HepG2 (cell line): ENCODE measurements around the gene HOXD4. TPM values are rescaled to one million over a fixed set of nuclear protein-coding genes. Genes with fewer than 3 reads are reported as not detected.
A peak's percentile ranks its signal among the peaks of the same experiment; 100 is the strongest.

Experiments used
- ARNTL ChIP-seq: sonication (generic); formaldehyde crosslinking; IDR thresholded peaks from 2 replicates; pipeline ENCODE4 v1.4.0; 2020; ENCODE audit warnings: mild to moderate bottlenecking, missing genetic modification reagents
- ASH2L ChIP-seq: fragments of 300-600, 200-600 bp; sonication (generic); IDR thresholded peaks from 2 replicates; pipeline ENCODE4 v1.7.0; 2017; ENCODE audit warnings: low read depth, mild to moderate bottlenecking, moderate library complexity, mixed read lengths, low read length; ENCODE audit not compliant: insufficient read length
- CREB1 ChIP-seq, 2 experiments: fragments of 450-650 bp in 1 of 2; IDR thresholded peaks; 2 replicates each; pipeline ENCODE4 v1.6.1; 2016 to 2017; ENCODE audit warnings: control low read depth in 1 of 2, mild to moderate bottlenecking in 1 of 2, missing compliant biosample characterization in 1 of 2, missing genetic modification characterization in 1 of 2
- CREM ChIP-seq, 2 experiments: sonication (generic) in 1 of 2; formaldehyde crosslinking in 1 of 2; IDR thresholded peaks; 2 replicates each; pipeline versions ENCODE4 v1.4.0 to v1.6.1; 2016 to 2020; ENCODE audit warnings: antibody characterized with exemption in 1 of 2, mild to moderate bottlenecking in 1 of 2, missing genetic modification reagents in 1 of 2
- HMGXB4 ChIP-seq, 2 experiments: sonication (generic) in 1 of 2; formaldehyde crosslinking in 1 of 2; IDR thresholded peaks; 2 replicates each; pipeline versions ENCODE4 v1.4.0 to v1.6.1; 2018 to 2020; ENCODE audit warnings: missing genetic modification reagents in 2 of 2, borderline replicate concordance in 1 of 2, low read depth in 1 of 2, mild to moderate bottlenecking in 1 of 2, missing biosample characterization in 1 of 2
- HNRNPLL ChIP-seq: fragments of 200-400 bp; formaldehyde crosslinking; IDR thresholded peaks from 2 replicates; pipeline ENCODE4 v1.6.1; 2017; ENCODE audit warnings: mild to moderate bottlenecking, low read depth, low read length; ENCODE audit not compliant: poor library complexity, severe bottlenecking
- IRX3 ChIP-seq: sonication (generic); formaldehyde crosslinking; IDR thresholded peaks from 2 replicates; pipeline ENCODE4 v1.8.1; 2023; ENCODE audit warnings: mild to moderate bottlenecking, low read depth, missing genetic modification reagents, borderline replicate concordance
- KLF6 ChIP-seq: IDR thresholded peaks from 2 replicates; pipeline ENCODE4 v1.8.0; 2016; ENCODE audit warnings: missing biosample characterization, missing genetic modification reagents
- MAFF ChIP-seq: IDR thresholded peaks from 2 replicates; pipeline ENCODE4 v1.6.1; 2011; ENCODE audit warnings: low read depth, low read length, improper control_type of control experiment
- NFE2 ChIP-seq: sonication (generic); formaldehyde crosslinking; IDR thresholded peaks from 2 replicates; pipeline ENCODE4 v1.4.0; 2020; ENCODE audit warnings: missing genetic modification reagents
- TFAP4 ChIP-seq: sonication (generic); IDR thresholded peaks from 2 replicates; pipeline ENCODE4 v1.6.1; 2016; ENCODE audit warnings: low read depth, borderline replicate concordance
- ZBTB20 ChIP-seq: sonication (generic); formaldehyde crosslinking; IDR thresholded peaks from 2 replicates; pipeline ENCODE4 v1.8.1; 2023; ENCODE audit warnings: missing genetic modification reagents, low read depth, mild to moderate bottlenecking, borderline replicate concordance
- ZBTB8A ChIP-seq: sonication (generic); formaldehyde crosslinking; IDR thresholded peaks from 2 replicates; pipeline ENCODE4 v1.4.0; 2020; ENCODE audit warnings: mild to moderate bottlenecking, low read depth, missing genetic modification reagents, borderline replicate concordance
- ZIK1 ChIP-seq: sonication (generic); formaldehyde crosslinking; IDR thresholded peaks from 2 replicates; pipeline ENCODE4 v1.5.0; 2020; ENCODE audit warnings: mild to moderate bottlenecking, low read depth, missing genetic modification reagents, borderline replicate concordance
- ZNF331 ChIP-seq: sonication (generic); formaldehyde crosslinking; IDR thresholded peaks from 2 replicates; pipeline ENCODE4 v1.4.0; 2020; ENCODE audit warnings: missing genetic modification reagents
- ZNF501 ChIP-seq: sonication (generic); formaldehyde crosslinking; IDR thresholded peaks from 2 replicates; pipeline ENCODE4 v1.5.1; 2020; ENCODE audit warnings: mild to moderate bottlenecking, moderate library complexity, missing genetic modification reagents
- ZNF558 ChIP-seq: sonication (generic); formaldehyde crosslinking; IDR thresholded peaks from 2 replicates; pipeline ENCODE4 v1.9.0; 2022; ENCODE audit warnings: mild to moderate bottlenecking, missing genetic modification reagents, borderline replicate concordance
- ZNF850 ChIP-seq: sonication (generic); formaldehyde crosslinking; conservative IDR thresholded peaks from 2 replicates; pipeline ENCODE4 v1.9.0; 2021; ENCODE audit warnings: mild to moderate bottlenecking, missing genetic modification reagents
- ZSCAN9 ChIP-seq: IDR thresholded peaks from 2 replicates; pipeline ENCODE4 v1.6.1; 2016; ENCODE audit warnings: borderline replicate concordance
- polyA plus RNA-seq, 8 experiments: library from polyadenylated mRNA; depleted of rRNA in 3 of 8; stranded (reverse) in 7 of 8; unstranded in 1 of 8; fragments of >200 nt; fragmentation: Illumina TruSeq in 4 of 8; extraction: Trizol in 4 of 8; gene quantifications; 2 replicates each; pipeline versions ENCODE4 v1.2.1 to v1.2.3, GENCODE V29; 2011 to 2016; ENCODE audit warnings: low read depth in 4 of 8, missing spikeins in 1 of 8, mixed read lengths in 1 of 8; ENCODE audit not compliant: insufficient read depth in 1 of 8
- total RNA-seq, 5 experiments: library from RNA; depleted of rRNA; stranded (reverse); fragments of >200 nt; fragmentation: Illumina TruSeq; extraction: Trizol; gene quantifications; 2 replicates each; pipeline ENCODE4 v1.2.3, GENCODE V29; 2016; ENCODE audit warnings: low read depth in 1 of 5
- TF ChIP-seq, protein P1 (sequence below): sonication (generic); formaldehyde crosslinking; IDR thresholded peaks from 2 replicates; pipeline ENCODE4 v1.4.0; 2020; ENCODE audit warnings: mild to moderate bottlenecking, missing genetic modification reagents, borderline replicate concordance
- TF ChIP-seq, protein P2 (sequence below): IDR thresholded peaks from 2 replicates; pipeline ENCODE4 v1.6.1; 2016; ENCODE audit warnings: mild to moderate bottlenecking
- TF ChIP-seq, protein P3 (sequence below): sonication (generic); formaldehyde crosslinking; IDR thresholded peaks from 2 replicates; pipeline ENCODE4 v1.8.0; 2022; ENCODE audit warnings: mild to moderate bottlenecking, missing genetic modification reagents, moderate library complexity

Gene HOXD4
- total and polyA plus RNA-seq, 2 of the 13 experiments (the other 11 are each of a cell fraction or from before 2014, with no cell fraction given), result not detected

DNA sequence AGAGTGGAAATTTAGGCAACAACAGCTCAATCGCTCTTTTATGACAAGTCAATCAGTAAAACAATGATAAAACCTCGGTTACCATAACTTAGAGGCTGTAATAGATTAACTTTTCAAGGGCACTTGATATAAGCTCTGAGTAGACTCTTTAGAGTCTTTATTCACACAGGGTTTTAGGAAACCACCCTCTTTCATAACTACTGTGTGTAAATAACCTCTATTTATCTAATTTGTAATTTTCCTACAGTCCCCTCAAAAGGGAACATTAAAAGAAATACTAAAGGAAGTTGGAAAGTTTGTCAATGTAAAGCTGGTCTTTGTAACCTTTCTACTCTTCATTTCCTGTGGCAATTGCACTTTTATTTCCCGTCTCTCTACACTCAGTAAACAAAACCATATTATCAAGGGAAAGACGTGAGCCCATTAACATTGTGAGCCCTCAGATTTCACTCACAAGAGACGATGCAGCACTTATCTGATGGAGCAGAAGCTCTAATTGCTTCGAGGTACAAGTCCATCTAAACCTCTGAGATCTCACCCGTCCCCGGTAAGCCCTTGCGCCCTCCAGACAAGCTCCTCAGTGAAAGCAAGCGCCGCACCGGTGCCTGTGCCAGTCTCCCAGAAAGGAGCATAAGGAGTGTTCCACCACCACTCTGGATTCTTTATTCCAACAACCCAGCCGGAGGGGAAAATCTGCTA is 36.0 kb downstream of the HOXD4 start (continued):
- TF ChIP-seq, protein P1, sequence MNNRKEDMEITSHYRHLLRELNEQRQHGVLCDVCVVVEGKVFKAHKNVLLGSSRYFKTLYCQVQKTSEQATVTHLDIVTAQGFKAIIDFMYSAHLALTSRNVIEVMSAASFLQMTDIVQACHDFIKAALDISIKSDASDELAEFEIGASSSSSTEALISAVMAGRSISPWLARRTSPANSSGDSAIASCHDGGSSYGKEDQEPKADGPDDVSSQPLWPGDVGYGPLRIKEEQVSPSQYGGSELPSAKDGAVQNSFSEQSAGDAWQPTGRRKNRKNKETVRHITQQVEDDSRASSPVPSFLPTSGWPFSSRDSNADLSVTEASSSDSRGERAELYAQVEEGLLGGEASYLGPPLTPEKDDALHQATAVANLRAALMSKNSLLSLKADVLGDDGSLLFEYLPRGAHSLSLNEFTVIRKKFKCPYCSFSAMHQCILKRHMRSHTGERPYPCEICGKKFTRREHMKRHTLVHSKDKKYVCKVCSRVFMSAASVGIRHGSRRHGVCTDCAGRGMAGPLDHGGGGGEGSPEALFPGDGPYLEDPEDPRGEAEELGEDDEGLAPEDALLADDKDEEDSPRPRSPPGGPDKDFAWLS (CRISPR knock-in tag), result no peak
- TF ChIP-seq, protein P2, sequence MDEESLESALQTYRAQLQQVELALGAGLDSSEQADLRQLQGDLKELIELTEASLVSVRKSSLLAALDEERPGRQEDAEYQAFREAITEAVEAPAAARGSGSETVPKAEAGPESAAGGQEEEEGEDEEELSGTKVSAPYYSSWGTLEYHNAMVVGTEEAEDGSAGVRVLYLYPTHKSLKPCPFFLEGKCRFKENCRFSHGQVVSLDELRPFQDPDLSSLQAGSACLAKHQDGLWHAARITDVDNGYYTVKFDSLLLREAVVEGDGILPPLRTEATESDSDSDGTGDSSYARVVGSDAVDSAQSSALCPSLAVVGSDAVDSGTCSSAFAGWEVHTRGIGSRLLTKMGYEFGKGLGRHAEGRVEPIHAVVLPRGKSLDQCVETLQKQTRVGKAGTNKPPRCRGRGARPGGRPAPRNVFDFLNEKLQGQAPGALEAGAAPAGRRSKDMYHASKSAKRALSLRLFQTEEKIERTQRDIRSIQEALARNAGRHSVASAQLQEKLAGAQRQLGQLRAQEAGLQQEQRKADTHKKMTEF, result peak; percentile 80
- TF ChIP-seq ZNF850 (CRISPR knock-in tag), result no peak
- TF ChIP-seq KLF6, result 0 out of 2 replicates have a peak, but pooled peaks have one; percentile 36
- TF ChIP-seq IRX3, result no peak
- no peak for TF ChIP-seq NFE2 (CRISPR knock-in tag)
- TF ChIP-seq HMGXB4 (CRISPR knock-in tag; IDR thresholded peaks at IDR 0.05; ENCODE audit: borderline replicate concordance in 1 of 2, low read depth in 1 of 2), result peak in 1 of 2 experiments; percentile 44; a peak in 1 of 4 replicates
- TF ChIP-seq ZIK1, result no peak
- TF ChIP-seq HNRNPLL, result no peak
- TF ChIP-seq, protein P3, sequence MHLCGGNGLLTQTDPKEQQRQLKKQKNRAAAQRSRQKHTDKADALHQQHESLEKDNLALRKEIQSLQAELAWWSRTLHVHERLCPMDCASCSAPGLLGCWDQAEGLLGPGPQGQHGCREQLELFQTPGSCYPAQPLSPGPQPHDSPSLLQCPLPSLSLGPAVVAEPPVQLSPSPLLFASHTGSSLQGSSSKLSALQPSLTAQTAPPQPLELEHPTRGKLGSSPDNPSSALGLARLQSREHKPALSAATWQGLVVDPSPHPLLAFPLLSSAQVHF (CRISPR knock-in tag), result no peak
- TF ChIP-seq ZNF501 (CRISPR knock-in tag), result no peak
- TF ChIP-seq MAFF, result no peak
- peak; percentile 76 for TF ChIP-seq ASH2L
- no peak for TF ChIP-seq ARNTL (CRISPR knock-in tag)
- no peak for TF ChIP-seq ZBTB8A (CRISPR knock-in tag)
- TF ChIP-seq TFAP4, result no peak
- peak; percentile 90; the same call in 1 of the 2 replicates for TF ChIP-seq ZBTB20 (CRISPR knock-in tag)
- no peak for TF ChIP-seq ZSCAN9 (CRISPR knock-in tag)
- peak; percentile 6; the same call in 1 of the 2 replicates for TF ChIP-seq ZNF331
- no peak for TF ChIP-seq ZNF558
- peak; percentile 93 for TF ChIP-seq CREM (IDR thresholded peaks at IDR 0.05)
- TF ChIP-seq CREM (CRISPR knock-in tag; IDR thresholded peaks at IDR 0.05), result no peak
- no peak for TF ChIP-seq CREB1 (IDR thresholded peaks at IDR 0.05)
- peak; percentile 66 for TF ChIP-seq CREB1 (CRISPR knock-in tag; IDR thresholded peaks at IDR 0.05)
